ENCODE results near the gene BDKRB1.

The BDKRB1 gene

GRCh38 chr14:96233661-96234060 lies 22.3 kb upstream of the BDKRB1 start:
- Histone ChIP-seq H3K79me2 (ENCODE audit: insufficient read depth, low read length) (no peaks in the 10 kb centered on the region), H3K36me3 (ENCODE audit: insufficient read depth, low read length) (no peaks in the 10 kb centered on the region), H3K4me3 (ENCODE audit: low read depth in 1 of 2, low read length in 2 of 2) (no peak overlapping the region), H3K27me3 (ENCODE audit: insufficient read depth, low read length, poor library complexity) (peaks cover 16% of the 10 kb centered on the region), H4K20me1 (ENCODE audit: insufficient read depth, low read length) (no peaks in the 10 kb centered on the region; the same call in 1 of the 2 replicates), H2AFZ (ENCODE audit: low read depth, low read length) (no peak overlapping the region), H3K9ac (ENCODE audit: low read depth, low read length) (no peak overlapping the region), H3K4me1 (ENCODE audit: insufficient read depth, low read length) (no peaks in the 10 kb centered on the region), H3K9me3 (ENCODE audit: insufficient read depth, low read length, severe bottlenecking) (no peaks in the 10 kb centered on the region), H3K27ac (ENCODE audit: low read length) (no peak overlapping the region), H3K4me2 (ENCODE audit: insufficient read depth, low read length) (no peak overlapping the region)
- TF ChIP-seq EZH2 (IDR thresholded peaks at IDR 0.05; ENCODE audit: borderline replicate concordance, low read depth, low read length, severe bottlenecking): no peak
- TF ChIP-seq CTCF (IDR thresholded peaks at IDR 0.05; ENCODE audit: borderline replicate concordance, extremely low read depth, low read length, poor library complexity, severe bottlenecking): no peak
- ATAC-seq (ENCODE audit: insufficient read depth, low read depth) (no peak), DNase-seq (no peak)

GRCh38 chr14:96235426-96235825 lies 20.6 kb upstream of the BDKRB1 start:
- no peaks in the 10 kb centered on the region for H3K79me2 ChIP-seq (ENCODE audit: insufficient read depth, low read length)
- no peak overlapping the region for H3K4me2 ChIP-seq (ENCODE audit: insufficient read depth, low read length)
- no peaks in the 10 kb centered on the region for H3K9me3 ChIP-seq (ENCODE audit: insufficient read depth, low read length, severe bottlenecking)
- TF ChIP-seq CTCF (IDR thresholded peaks at IDR 0.05; ENCODE audit: borderline replicate concordance, extremely low read depth, low read length, poor library complexity, severe bottlenecking) (no peak), EZH2 (IDR thresholded peaks at IDR 0.05; ENCODE audit: borderline replicate concordance, low read depth, low read length, severe bottlenecking) (no peak)
- no peak overlapping the region for H3K9ac ChIP-seq (ENCODE audit: low read depth, low read length)
- ATAC-seq (ENCODE audit: insufficient read depth, low read depth) (no peak), DNase-seq (no peak)
- H2AFZ ChIP-seq (ENCODE audit: low read depth, low read length): no peak overlapping the region
- no peak overlapping the region for H3K4me3 ChIP-seq (ENCODE audit: low read depth in 1 of 2, low read length in 2 of 2)
- no peaks in the 10 kb centered on the region for H3K36me3 ChIP-seq (ENCODE audit: insufficient read depth, low read length)
- H4K20me1 ChIP-seq (ENCODE audit: insufficient read depth, low read length): no peaks in the 10 kb centered on the region; the same call in 1 of the 2 replicates
- H3K4me1 ChIP-seq (ENCODE audit: insufficient read depth, low read length): no peaks in the 10 kb centered on the region
- H3K27me3 ChIP-seq (ENCODE audit: insufficient read depth, low read length, poor library complexity): peaks cover 21% of the 10 kb centered on the region
- H3K27ac ChIP-seq (ENCODE audit: low read length): no peak overlapping the region

- Histone ChIP-seq H3K36me3 (ENCODE audit: insufficient read depth, low read length) (no peaks in the 10 kb centered on the region), H4K20me1 (ENCODE audit: insufficient read depth, low read length) (no peaks in the 10 kb centered on the region; the same call in 1 of the 2 replicates), H3K4me2 (ENCODE audit: insufficient read depth, low read length) (no peak overlapping the region), H3K79me2 (ENCODE audit: insufficient read depth, low read length) (no peaks in the 10 kb centered on the region), H3K27me3 (ENCODE audit: insufficient read depth, low read length, poor library complexity) (peaks cover 16% of the 10 kb centered on the region), H3K4me3 (ENCODE audit: low read depth in 1 of 2, low read length in 2 of 2) (no peak overlapping the region), H2AFZ (ENCODE audit: low read depth, low read length) (no peak overlapping the region), H3K4me1 (ENCODE audit: insufficient read depth, low read length) (no peaks in the 10 kb centered on the region), H3K27ac (ENCODE audit: low read length) (no peak overlapping the region), H3K9me3 (ENCODE audit: insufficient read depth, low read length, severe bottlenecking) (no peaks in the 10 kb centered on the region), H3K9ac (ENCODE audit: low read depth, low read length) (no peak overlapping the region)
- no peak for ATAC-seq (ENCODE audit: insufficient read depth, low read depth)
- no peak for DNase-seq
- TF ChIP-seq EZH2 (IDR thresholded peaks at IDR 0.05; ENCODE audit: borderline replicate concordance, low read depth, low read length, severe bottlenecking) (no peak), CTCF (IDR thresholded peaks at IDR 0.05; ENCODE audit: borderline replicate concordance, extremely low read depth, low read length, poor library complexity, severe bottlenecking) (no peak)
These were observed 18.4 kb upstream of the BDKRB1 start for GRCh38 chr14:96237641-96238040.
